K562 (cell line): ENCODE measurements around the gene PLCB1. TPM values are rescaled to one million over a fixed set of nuclear protein-coding genes. Genes with fewer than 3 reads are reported as not detected.

ENCODE experiments used
- ATAC-seq: fragments of 200-7000 bp; cut with Tn5 transposase; 3 replicates; pipeline ENCODE4 v1.9.1; 2020; ENCODE audit warnings: moderate library complexity
- BruUV-seq: library from RNA; stranded (reverse); fragments of 400-500 nt; replicated peaks from 2 replicates; lab custom pipeline; 2021; lab: Mats Ljungman, UMichigan
- CTCF ChIA-PET: fragments of 300-600 bp; formaldehyde crosslinking; extraction: SDS; loops from one replicate; lab custom pipeline; 2021; ENCODE audit warnings: low intra/inter-chr PET ratio; lab: Yijun Ruan, JAX
- POLR2A ChIA-PET: fragments of 300-600, 350-650 bp; sonication (Branson Sonifier 250); formaldehyde crosslinking; extraction: SDS; loops from one replicate; lab custom pipeline; 2021; ENCODE audit warnings: antibody characterized with exemption, inconsistent platforms; lab: Yijun Ruan, JAX
- DNase-seq, 4 experiments: peaks; one replicate each; pipeline versions ENCODE4 v3.0.0 to v3.0.0-alpha.2; 2011 to 2018; ENCODE audit warnings: low spot score in 3 of 4, mixed read lengths in 3 of 4; ENCODE audit errors: extremely low read depth in 1 of 4
- FAIRE-seq: peaks from 2 replicates; lab custom pipeline; 2011; peaks lifted over from hg19 to GRCh38; lab: Jason Lieb, UNC
- H2AFZ ChIP-seq: 2 replicates; pipeline ENCODE4 v1.6.0; 2011; ENCODE audit warnings: low read depth, low read length, control low read depth, inconsistent platforms
- H3K27ac ChIP-seq: fragments of 200-600 bp; 3 replicates; pipeline ENCODE4 v1.8.0; 2011; ENCODE audit warnings: low read depth, mild to moderate bottlenecking, control low read depth, inconsistent platforms, low read length, moderate library complexity, mixed read lengths; ENCODE audit errors: extremely low read depth
- H3K27me3 ChIP-seq, 2 experiments: fragments of 300-600 bp in 1 of 2; 2 replicates in 1 of 2; 3 replicates in 1 of 2; pipeline versions ENCODE4 v1.6.0 to v1.8.0; 2011; ENCODE audit warnings: inconsistent platforms in 2 of 2, low read length in 2 of 2, mild to moderate bottlenecking in 1 of 2, mixed read lengths in 1 of 2, moderate library complexity in 1 of 2; ENCODE audit not compliant: control insufficient read depth in 2 of 2, insufficient read depth in 2 of 2
- H3K36me3 ChIP-seq: fragments of 300-600 bp; 3 replicates; pipeline ENCODE4 v1.8.0; 2011; ENCODE audit warnings: mild to moderate bottlenecking, low read length, inconsistent platforms; ENCODE audit not compliant: control insufficient read depth, insufficient read depth
- H3K4me1 ChIP-seq, 2 experiments: fragments of 200-600 bp in 1 of 2; replicated peaks in 1 of 2; 2 replicates in 1 of 2; 3 replicates in 1 of 2; pipeline versions ENCODE4 v1.5.1 to v1.8.0; 2011; ENCODE audit warnings: inconsistent platforms in 2 of 2, low read length in 2 of 2, mild to moderate bottlenecking in 1 of 2, mixed read lengths in 1 of 2, moderate library complexity in 1 of 2; ENCODE audit not compliant: control insufficient read depth in 2 of 2, insufficient read depth in 2 of 2
- H3K4me2 ChIP-seq: 2 replicates; pipeline ENCODE4 v1.6.1; 2011; ENCODE audit warnings: low read length, control low read depth, inconsistent platforms, mixed read lengths; ENCODE audit not compliant: insufficient read depth
- H3K4me3 ChIP-seq: fragments of 200-600 bp; sonication (generic), shearing (Covaris generic); 2 replicates; pipeline ENCODE4 v1.5.1; 2016; ENCODE audit warnings: control low read depth, inconsistent platforms
- H3K79me2 ChIP-seq: fragments of 200-600 bp; 3 replicates; pipeline ENCODE4 v1.8.0; 2011; ENCODE audit warnings: low read length, inconsistent platforms; ENCODE audit not compliant: control insufficient read depth, insufficient read depth
- H3K9ac ChIP-seq, 2 experiments: 2 replicates each; pipeline versions ENCODE4 v1.6.0 to v1.6.1; 2011; ENCODE audit warnings: low read depth in 2 of 2, low read length in 2 of 2, control low read depth in 1 of 2, inconsistent platforms in 1 of 2, mild to moderate bottlenecking in 1 of 2, mixed read lengths in 1 of 2; ENCODE audit not compliant: insufficient read depth in 1 of 2
- H3K9me1 ChIP-seq: one replicate; pipeline ENCODE4 v1.6.0; 2011; ENCODE audit warnings: inconsistent platforms, mild to moderate bottlenecking, low read length, moderate library complexity; ENCODE audit not compliant: control insufficient read depth, insufficient read depth
- H3K9me3 ChIP-seq: replicated peaks from 2 replicates; pipeline ENCODE4 v1.5.1; 2011; ENCODE audit warnings: low read depth, low read length, inconsistent platforms; ENCODE audit not compliant: control insufficient read depth, insufficient read depth
- H4K20me1 ChIP-seq: replicated peaks from 2 replicates; pipeline ENCODE4 v1.6.1; 2011; ENCODE audit warnings: low read length, inconsistent platforms, mixed read lengths; ENCODE audit not compliant: control insufficient read depth, insufficient read depth
- FOXK1 ChIP-seq: sonication (generic); formaldehyde crosslinking; IDR thresholded peaks from 2 replicates; pipeline ENCODE4 v1.8.0; 2022; ENCODE audit warnings: missing genetic modification reagents, mild to moderate bottlenecking, borderline replicate concordance
- FOXP1 ChIP-seq: sonication (generic); formaldehyde crosslinking; IDR thresholded peaks from 2 replicates; pipeline ENCODE4 v1.8.0; 2022; ENCODE audit warnings: mild to moderate bottlenecking, missing genetic modification reagents
- HDGF ChIP-seq: fragments of 450-650 bp; IDR thresholded peaks from 2 replicates; pipeline ENCODE4 v1.6.1; 2016
- THRA ChIP-seq: fragments of 450-650 bp; IDR thresholded peaks from 2 replicates; pipeline ENCODE4 v1.6.1; 2017; ENCODE audit warnings: mild to moderate bottlenecking, moderate library complexity
- ZNF57 ChIP-seq: fragments of 450-650 bp; formaldehyde crosslinking; IDR thresholded peaks from 2 replicates; pipeline ENCODE4 v1.4.0; 2020; ENCODE audit warnings: mild to moderate bottlenecking, moderate library complexity
- WGBS: fragments of 100-300 bp; shearing (Covaris generic); methylation state at CpG from one replicate; pipeline ENCODE4 v1.1.6; 2016; ENCODE audit warnings: low coverage, mixed read lengths; ENCODE audit not compliant: insufficient coverage; ENCODE audit errors: missing lambda C conversion rate; 5-methylcytosine and 5-hydroxymethylcytosine counted together
- in situ Hi-C: fragments of 300-500 bp; cut with MboI; formaldehyde crosslinking; loops from 4 replicates; pipeline ENCODE4 v1.15.0; 2018; ENCODE audit warnings: inconsistent platforms, mixed read lengths
- intact Hi-C: fragments of 100-400 bp; cut with micrococcal nuclease; formaldehyde crosslinking; loops from 2 replicates; pipeline ENCODE4 v1.14.2; 2022
- polyA plus RNA-seq, 8 experiments: library from polyadenylated mRNA; depleted of rRNA in 4 of 8; stranded (reverse) in 5 of 8; unstranded in 3 of 8; fragments of >200 nt; fragmentation: Nextera tagmentation in 2 of 8; fragmentation: Illumina TruSeq in 1 of 8; extraction: Ambion mirVana in 2 of 8; extraction: Trizol in 1 of 8; gene quantifications; 2 replicates each; pipeline versions ENCODE4 v1.2.1 to v1.2.3, GENCODE V29; 2011 to 2014; ENCODE audit warnings: inconsistent platforms in 1 of 8, missing spikeins in 1 of 8
- total RNA-seq, 7 experiments: library from RNA; depleted of rRNA in 6 of 7; stranded (reverse); fragments of >200 nt in 6 of 7; fragmentation: Illumina TruSeq in 2 of 7; extraction: Trizol in 2 of 7; gene quantifications; 2 replicates each; pipeline versions ENCODE4 v1.2.1 to v1.2.3, GENCODE V29; 2011 to 2021; ENCODE audit warnings: low replicate concordance in 1 of 7

Gene PLCB1
- total and polyA plus RNA-seq, 9 of the 15 experiments (the other 6 are each of a cell fraction or from before 2014, with no cell fraction given): 0.34 to 3.1 (median 1.3) TPM

DNA sequence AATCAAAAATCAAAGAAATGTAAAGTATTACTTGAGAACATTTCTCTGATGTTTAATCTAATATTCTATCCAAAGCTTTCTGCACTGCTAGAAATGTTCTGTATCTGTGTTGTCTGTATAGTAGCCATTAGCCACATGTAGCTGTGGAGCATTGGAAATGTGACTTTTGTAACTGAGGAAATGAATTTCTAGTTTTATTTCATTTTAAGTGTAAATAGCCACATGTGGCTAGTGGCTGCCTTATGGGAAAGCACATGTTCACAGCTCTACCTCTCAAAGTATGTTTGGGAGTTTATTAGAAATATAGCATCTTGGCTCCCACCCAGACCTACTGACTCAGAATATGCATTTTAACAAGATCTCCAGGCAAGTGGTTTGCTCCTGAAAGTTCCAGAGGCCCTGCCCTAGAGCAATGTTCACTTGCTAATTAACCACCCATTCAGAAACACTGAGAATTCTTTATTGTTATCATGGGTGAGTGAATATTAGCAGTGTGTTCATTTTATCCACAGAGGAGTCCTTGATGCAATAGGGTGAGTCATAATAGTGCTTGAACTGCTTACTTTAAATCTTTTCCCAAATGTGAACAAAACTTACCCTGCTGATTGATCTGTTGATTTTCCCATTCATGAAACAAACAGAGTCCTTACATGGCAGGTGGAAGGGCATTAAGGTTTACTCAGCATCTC is 282.7 kb downstream of the PLCB1 start:
- intact Hi-C loops: no loop called here
- Histone ChIP-seq H3K27ac (no peak overlapping the region), H3K4me3 (no peak overlapping the region), H3K9me3 (no peaks in the 10 kb centered on the region), H4K20me1 (no peaks in the 10 kb centered on the region), H2AFZ (no peak overlapping the region), H3K9me1 (no peaks in the 10 kb centered on the region), H3K9ac (no peak overlapping the region), H3K4me1 (no peaks in the 10 kb centered on the region), H3K27me3 (no peaks in the 10 kb centered on the region), H3K36me3 (no peaks in the 10 kb centered on the region), H3K4me2 (no peak overlapping the region), H3K79me2 (no peaks in the 10 kb centered on the region)
- no TSS peak for BruUV-seq
- in situ Hi-C loops: no loop called here
- DNase-seq: no peak
- no peak for ATAC-seq
- ChIA-PET POLR2A (no interaction called here), CTCF (no interaction called here)
- FAIRE-seq: no peak
- TF ChIP-seq FOXK1 (CRISPR knock-in tag) (no peak), ZNF57 (CRISPR knock-in tag) (no peak)
- TF ChIP-seq, all 486 proteins: peak for 0

DNA sequence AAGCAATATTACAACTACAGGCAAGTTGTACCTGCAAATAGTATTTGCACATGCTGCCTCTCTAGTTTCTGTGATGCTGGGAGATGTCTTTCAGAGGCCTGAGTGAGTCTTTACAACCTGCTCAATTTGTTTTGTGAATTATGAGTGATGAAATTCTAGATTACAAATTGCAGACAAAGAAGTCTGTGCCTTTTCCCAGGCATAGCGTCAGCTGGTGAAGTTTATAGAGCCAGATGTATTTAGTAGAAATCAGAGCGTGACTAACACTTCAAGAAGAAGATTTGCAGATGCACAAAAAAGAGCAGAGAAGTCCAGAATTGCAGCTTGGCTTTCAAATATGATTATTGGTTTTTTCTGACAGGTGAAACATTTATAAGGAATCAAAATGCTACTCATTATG is 289.9 kb downstream of the PLCB1 start:
- BruUV-seq: no TSS peak
- Histone ChIP-seq H4K20me1 (no peaks in the 10 kb centered on the region), H3K9me1 (no peaks in the 10 kb centered on the region), H3K79me2 (no peaks in the 10 kb centered on the region), H3K9ac (no peak overlapping the region), H3K4me3 (no peak overlapping the region), H3K4me1 (no peaks in the 10 kb centered on the region), H2AFZ (no peak overlapping the region), H3K27me3 (no peaks in the 10 kb centered on the region), H3K27ac (no peak overlapping the region), H3K36me3 (no peaks in the 10 kb centered on the region), H3K4me2 (no peak overlapping the region), H3K9me3 (no peaks in the 10 kb centered on the region)
- no peak for FAIRE-seq
- intact Hi-C loops (no loop called here), in situ Hi-C loops (no loop called here)
- no peak for DNase-seq
- ATAC-seq: no peak
- WGBS: 0% methylated on average over 2 of the region's 2 CpGs
- ChIA-PET CTCF (no interaction called here), POLR2A (no interaction called here)
- TF ChIP-seq THRA (no peak), HDGF (no peak), FOXP1 (CRISPR knock-in tag) (no peak)
